Stimulated activated CD4-positive, alpha-beta T cell treated with anti-CD3 and anti-CD28 coated beads, TNF-alpha, amount 100 ng/mL, for 1 hour (primary cell): ENCODE data around the gene ERVW-1.
"Not testable (repeated sequence)": the region's sequence is repeated elsewhere in the genome, so short reads cannot be mapped to it uniquely, and the experiment has no call there.

ENCODE experiments used
- DNase-seq, 3 donors: peaks; one replicate each; pipeline ENCODE4 v3.0.0-alpha.2; 2020; ENCODE audit warnings: low read depth in 3 of 3, low spot score in 1 of 3

The ERVW-1 gene

GRCh38 chr7:92477681-92478080 lies at the start of gene ERVW-1:
Gene ERVW-1 (minus strand): TSS chr7:92477946. CDS start chr7:92470381, 7,565 bp downstream.
- not testable (repeated sequence) for DNase-seq

GRCh38 chr7:92523110-92523509 lies 45.4 kb upstream of the ERVW-1 start:
- no peak for DNase-seq

GRCh38 chr7:92520024-92520423 lies 42.3 kb upstream of the ERVW-1 start:
- DNase-seq, result no peak

GRCh38 chr7:92517631-92518030 lies 39.9 kb upstream of the ERVW-1 start:
- no peak for DNase-seq

- no peak for DNase-seq
These were observed 35.6 kb upstream of the ERVW-1 start for GRCh38 chr7:92513167-92513902.

- DNase-seq, result no peak
These were observed 31.2 kb upstream of the ERVW-1 start for GRCh38 chr7:92508946-92509345.

GRCh38 chr7:92506363-92506762 lies 28.6 kb upstream of the ERVW-1 start:
- no peak for DNase-seq

GRCh38 chr7:92504563-92504962 lies 26.8 kb upstream of the ERVW-1 start:
- DNase-seq, result no peak

GRCh38 chr7:92503767-92504166 lies 26.0 kb upstream of the ERVW-1 start:
- no peak for DNase-seq

GRCh38 chr7:92498557-92498956 lies 20.8 kb upstream of the ERVW-1 start:
- no peak for DNase-seq

- DNase-seq, result no peak
These were observed 19.1 kb upstream of the ERVW-1 start for GRCh38 chr7:92496876-92497275.

GRCh38 chr7:92489634-92490033 lies 11.9 kb upstream of the ERVW-1 start:
- DNase-seq, result no peak

- no peak for DNase-seq
These were observed 10.1 kb upstream of the ERVW-1 start for GRCh38 chr7:92487804-92488203.

- DNase-seq, result no peak
These were observed 8.2 kb upstream of the ERVW-1 start for GRCh38 chr7:92485974-92486373.

- no peak for DNase-seq
These were observed 7.6 kb upstream of the ERVW-1 start for GRCh38 chr7:92485267-92485892.

- DNase-seq, result not testable (repeated sequence)
These were observed 6.5 kb upstream of the ERVW-1 start for GRCh38 chr7:92484226-92484625.

- not testable (repeated sequence) for DNase-seq
These were observed 5.9 kb upstream of the ERVW-1 start for GRCh38 chr7:92483624-92484023.

- DNase-seq, result not testable (repeated sequence)
These were observed 1.4 kb upstream of the ERVW-1 start for GRCh38 chr7:92479146-92479545.

- DNase-seq, result no peak
These were observed 965 bp upstream of the ERVW-1 start for GRCh38 chr7:92478711-92479110.

GRCh38 chr7:92478095-92478494 lies 349 bp upstream of the ERVW-1 start:
- DNase-seq, result no peak

GRCh38 chr7:92475851-92476590 lies 1.7 kb downstream of the ERVW-1 start:
- not testable (repeated sequence) for DNase-seq

GRCh38 chr7:92475261-92475770 lies 2.4 kb downstream of the ERVW-1 start:
- DNase-seq, result not testable (repeated sequence)
